Esophagus squamous epithelium (tissue), 4 donors: ENCODE results near the gene VMP1.

Experiments used
- CTCF ChIP-seq, 6 experiments: fragments of 450-650 bp in 4 of 6; fragments of 200-600 bp in 2 of 6; sonication (generic) in 2 of 6; IDR thresholded peaks; one replicate each; pipeline ENCODE4 v1.5.1; 2016 to 2019; ENCODE audit warnings: antibody characterized with exemption in 6 of 6, mild to moderate bottlenecking in 4 of 6, moderate library complexity in 4 of 6
- POLR2A ChIP-seq, 4 donors: fragments of 450-650 bp; IDR thresholded peaks; one replicate each; pipeline ENCODE4 v1.6.1; 2017; ENCODE audit warnings: antibody characterized with exemption in 4 of 4, mild to moderate bottlenecking in 4 of 4, moderate library complexity in 3 of 4

GRCh38 chr17:59856859-59857794 lies 149.7 kb downstream of the VMP1 start:
- TF ChIP-seq CTCF (IDR thresholded peaks at IDR 0.05) (no peak), POLR2A (IDR thresholded peaks at IDR 0.05) (no peak)
